K562 (cell line): ENCODE results near the gene DRGX. TPM values are rescaled to one million over a fixed set of nuclear protein-coding genes. Genes with fewer than 3 reads are reported as not detected.

Source experiments
- ATAC-seq: fragments of 200-7000 bp; cut with Tn5 transposase; 3 replicates; pipeline ENCODE4 v1.9.1; 2020; ENCODE audit warnings: moderate library complexity
- BruUV-seq: library from RNA; stranded (reverse); fragments of 400-500 nt; replicated peaks from 2 replicates; lab custom pipeline; 2021; lab: Mats Ljungman, UMichigan
- CTCF ChIA-PET: fragments of 300-600 bp; formaldehyde crosslinking; extraction: SDS; loops from one replicate; lab custom pipeline; 2021; ENCODE audit warnings: low intra/inter-chr PET ratio; lab: Yijun Ruan, JAX
- POLR2A ChIA-PET: fragments of 300-600, 350-650 bp; sonication (Branson Sonifier 250); formaldehyde crosslinking; extraction: SDS; loops from one replicate; lab custom pipeline; 2021; ENCODE audit warnings: antibody characterized with exemption, inconsistent platforms; lab: Yijun Ruan, JAX
- DNase-seq, 4 experiments: peaks; one replicate each; pipeline versions ENCODE4 v3.0.0 to v3.0.0-alpha.2; 2011 to 2018; ENCODE audit warnings: low spot score in 3 of 4, mixed read lengths in 3 of 4; ENCODE audit errors: extremely low read depth in 1 of 4
- FAIRE-seq: peaks from 2 replicates; lab custom pipeline; 2011; peaks lifted over from hg19 to GRCh38; lab: Jason Lieb, UNC
- H2AFZ ChIP-seq: 2 replicates; pipeline ENCODE4 v1.6.0; 2011; ENCODE audit warnings: low read depth, low read length, control low read depth, inconsistent platforms
- H3K27ac ChIP-seq: fragments of 200-600 bp; 3 replicates; pipeline ENCODE4 v1.8.0; 2011; ENCODE audit warnings: low read depth, mild to moderate bottlenecking, control low read depth, inconsistent platforms, low read length, moderate library complexity, mixed read lengths; ENCODE audit errors: extremely low read depth
- H3K27me3 ChIP-seq, 2 experiments: fragments of 300-600 bp in 1 of 2; 2 replicates in 1 of 2; 3 replicates in 1 of 2; pipeline versions ENCODE4 v1.6.0 to v1.8.0; 2011; ENCODE audit warnings: inconsistent platforms in 2 of 2, low read length in 2 of 2, mild to moderate bottlenecking in 1 of 2, mixed read lengths in 1 of 2, moderate library complexity in 1 of 2; ENCODE audit not compliant: control insufficient read depth in 2 of 2, insufficient read depth in 2 of 2
- H3K36me3 ChIP-seq: fragments of 300-600 bp; 3 replicates; pipeline ENCODE4 v1.8.0; 2011; ENCODE audit warnings: mild to moderate bottlenecking, low read length, inconsistent platforms; ENCODE audit not compliant: control insufficient read depth, insufficient read depth
- H3K4me1 ChIP-seq, 2 experiments: fragments of 200-600 bp in 1 of 2; replicated peaks in 1 of 2; 2 replicates in 1 of 2; 3 replicates in 1 of 2; pipeline versions ENCODE4 v1.5.1 to v1.8.0; 2011; ENCODE audit warnings: inconsistent platforms in 2 of 2, low read length in 2 of 2, mild to moderate bottlenecking in 1 of 2, mixed read lengths in 1 of 2, moderate library complexity in 1 of 2; ENCODE audit not compliant: control insufficient read depth in 2 of 2, insufficient read depth in 2 of 2
- H3K4me2 ChIP-seq: 2 replicates; pipeline ENCODE4 v1.6.1; 2011; ENCODE audit warnings: low read length, control low read depth, inconsistent platforms, mixed read lengths; ENCODE audit not compliant: insufficient read depth
- H3K4me3 ChIP-seq: fragments of 200-600 bp; sonication (generic), shearing (Covaris generic); 2 replicates; pipeline ENCODE4 v1.5.1; 2016; ENCODE audit warnings: control low read depth, inconsistent platforms
- H3K79me2 ChIP-seq: fragments of 200-600 bp; 3 replicates; pipeline ENCODE4 v1.8.0; 2011; ENCODE audit warnings: low read length, inconsistent platforms; ENCODE audit not compliant: control insufficient read depth, insufficient read depth
- H3K9ac ChIP-seq, 2 experiments: 2 replicates each; pipeline versions ENCODE4 v1.6.0 to v1.6.1; 2011; ENCODE audit warnings: low read depth in 2 of 2, low read length in 2 of 2, control low read depth in 1 of 2, inconsistent platforms in 1 of 2, mild to moderate bottlenecking in 1 of 2, mixed read lengths in 1 of 2; ENCODE audit not compliant: insufficient read depth in 1 of 2
- H3K9me1 ChIP-seq: one replicate; pipeline ENCODE4 v1.6.0; 2011; ENCODE audit warnings: inconsistent platforms, mild to moderate bottlenecking, low read length, moderate library complexity; ENCODE audit not compliant: control insufficient read depth, insufficient read depth
- H3K9me3 ChIP-seq: replicated peaks from 2 replicates; pipeline ENCODE4 v1.5.1; 2011; ENCODE audit warnings: low read depth, low read length, inconsistent platforms; ENCODE audit not compliant: control insufficient read depth, insufficient read depth
- H4K20me1 ChIP-seq: replicated peaks from 2 replicates; pipeline ENCODE4 v1.6.1; 2011; ENCODE audit warnings: low read length, inconsistent platforms, mixed read lengths; ENCODE audit not compliant: control insufficient read depth, insufficient read depth
- CTCFL ChIP-seq: IDR thresholded peaks from 2 replicates; pipeline ENCODE4 v1.6.1; 2011; ENCODE audit warnings: borderline replicate concordance, low read depth, mild to moderate bottlenecking, moderate library complexity, low read length; ENCODE audit not compliant: insufficient read depth, poor library complexity, severe bottlenecking
- EHMT2 ChIP-seq: fragments of 450-650 bp; IDR thresholded peaks from 2 replicates; pipeline ENCODE4 v1.6.1; 2018; ENCODE audit warnings: antibody characterized with exemption
- ELF4 ChIP-seq: fragments of 450-650 bp; formaldehyde crosslinking; IDR thresholded peaks from 2 replicates; pipeline ENCODE4 v1.4.0; 2022; ENCODE audit warnings: missing genetic modification characterization
- OTX1 ChIP-seq: fragments of 450-650 bp; formaldehyde crosslinking; IDR thresholded peaks from 2 replicates; pipeline ENCODE4 v1.4.0; 2022; ENCODE audit warnings: mild to moderate bottlenecking
- PREB ChIP-seq: sonication (generic); formaldehyde crosslinking; IDR thresholded peaks from 2 replicates; pipeline ENCODE4 v1.8.1; 2023; ENCODE audit warnings: mild to moderate bottlenecking, missing genetic modification reagents
- RAD21 ChIP-seq, 2 experiments: fragments of 250-450 bp in 1 of 2; fragments of 450-650 bp in 1 of 2; sonication (Bioruptor Pico) in 1 of 2; formaldehyde crosslinking in 1 of 2; IDR thresholded peaks in 1 of 2; conservative IDR thresholded peaks in 1 of 2; 2 replicates each; pipeline versions ENCODE4 v1.4.0 to v1.8.0; 2020 to 2022; ENCODE audit warnings: mild to moderate bottlenecking in 2 of 2, moderate library complexity in 1 of 2
- RBM39 ChIP-seq: fragments of 200-400 bp; formaldehyde crosslinking; optimal IDR thresholded peaks from 2 replicates; pipeline ENCODE3; 2018; ENCODE audit warnings: low read depth, low read length
- RCOR1 ChIP-seq, 2 experiments: IDR thresholded peaks; 2 replicates each; pipeline ENCODE4 v1.6.1; 2012; ENCODE audit warnings: low read depth in 2 of 2, low read length in 2 of 2, borderline replicate concordance in 1 of 2, improper control_type of control experiment in 1 of 2
- STAG1 ChIP-seq: sonication (generic); formaldehyde crosslinking; IDR thresholded peaks from 2 replicates; pipeline ENCODE4 v1.5.0; 2020; ENCODE audit warnings: missing genetic modification reagents, borderline replicate concordance
- YY1 ChIP-seq, 3 experiments: IDR thresholded peaks; 2 replicates each; pipeline ENCODE4 v1.6.1; 2011; ENCODE audit warnings: low read length in 2 of 3, mild to moderate bottlenecking in 2 of 3, moderate library complexity in 2 of 3, borderline replicate concordance in 1 of 3, control low read depth in 1 of 3, low read depth in 1 of 3; ENCODE audit not compliant: insufficient read depth in 3 of 3, insufficient replicate concordance in 2 of 3, control insufficient read depth in 1 of 3, insufficient read length in 1 of 3; ENCODE audit errors: extremely low read depth in 1 of 3
- ZNF316 ChIP-seq: fragments of 450-650 bp; IDR thresholded peaks from 2 replicates; pipeline ENCODE4 v1.6.1; 2016
- WGBS: fragments of 100-300 bp; shearing (Covaris generic); methylation state at CpG from one replicate; pipeline ENCODE4 v1.1.6; 2016; ENCODE audit warnings: low coverage, mixed read lengths; ENCODE audit not compliant: insufficient coverage; ENCODE audit errors: missing lambda C conversion rate; 5-methylcytosine and 5-hydroxymethylcytosine counted together
- in situ Hi-C: fragments of 300-500 bp; cut with MboI; formaldehyde crosslinking; loops from 4 replicates; pipeline ENCODE4 v1.15.0; 2018; ENCODE audit warnings: inconsistent platforms, mixed read lengths
- intact Hi-C: fragments of 100-400 bp; cut with micrococcal nuclease; formaldehyde crosslinking; loops from 2 replicates; pipeline ENCODE4 v1.14.2; 2022
- polyA plus RNA-seq, 8 experiments: library from polyadenylated mRNA; depleted of rRNA in 4 of 8; stranded (reverse) in 5 of 8; unstranded in 3 of 8; fragments of >200 nt; fragmentation: Nextera tagmentation in 2 of 8; fragmentation: Illumina TruSeq in 1 of 8; extraction: Ambion mirVana in 2 of 8; extraction: Trizol in 1 of 8; gene quantifications; 2 replicates each; pipeline versions ENCODE4 v1.2.1 to v1.2.3, GENCODE V29; 2011 to 2014; ENCODE audit warnings: inconsistent platforms in 1 of 8, missing spikeins in 1 of 8
- total RNA-seq, 7 experiments: library from RNA; depleted of rRNA in 6 of 7; stranded (reverse); fragments of >200 nt in 6 of 7; fragmentation: Illumina TruSeq in 2 of 7; extraction: Trizol in 2 of 7; gene quantifications; 2 replicates each; pipeline versions ENCODE4 v1.2.1 to v1.2.3, GENCODE V29; 2011 to 2021; ENCODE audit warnings: low replicate concordance in 1 of 7
- TF ChIP-seq, protein P1 (sequence below), 3 experiments: IDR thresholded peaks in 2 of 3; conservative IDR thresholded peaks in 1 of 3; 2 replicates each; pipeline ENCODE4 v1.5.1; 2011 to 2012; ENCODE audit warnings: low read length in 3 of 3, mild to moderate bottlenecking in 3 of 3, control low read depth in 2 of 3, improper control_type of control experiment in 1 of 3, inconsistent platforms in 1 of 3, low read depth in 1 of 3, mixed read lengths in 1 of 3, moderate library complexity in 1 of 3; ENCODE audit not compliant: insufficient read depth in 2 of 3
- TF ChIP-seq, protein P2 (sequence below): sonication (generic); formaldehyde crosslinking; IDR thresholded peaks from 2 replicates; pipeline ENCODE4 v1.8.0; 2022; ENCODE audit warnings: missing genetic modification reagents, mild to moderate bottlenecking, moderate library complexity, borderline replicate concordance

The DRGX gene
- total and polyA plus RNA-seq, 9 of the 15 experiments (the other 6 are each of a cell fraction or from before 2014, with no cell fraction given) = not detected

DNA sequence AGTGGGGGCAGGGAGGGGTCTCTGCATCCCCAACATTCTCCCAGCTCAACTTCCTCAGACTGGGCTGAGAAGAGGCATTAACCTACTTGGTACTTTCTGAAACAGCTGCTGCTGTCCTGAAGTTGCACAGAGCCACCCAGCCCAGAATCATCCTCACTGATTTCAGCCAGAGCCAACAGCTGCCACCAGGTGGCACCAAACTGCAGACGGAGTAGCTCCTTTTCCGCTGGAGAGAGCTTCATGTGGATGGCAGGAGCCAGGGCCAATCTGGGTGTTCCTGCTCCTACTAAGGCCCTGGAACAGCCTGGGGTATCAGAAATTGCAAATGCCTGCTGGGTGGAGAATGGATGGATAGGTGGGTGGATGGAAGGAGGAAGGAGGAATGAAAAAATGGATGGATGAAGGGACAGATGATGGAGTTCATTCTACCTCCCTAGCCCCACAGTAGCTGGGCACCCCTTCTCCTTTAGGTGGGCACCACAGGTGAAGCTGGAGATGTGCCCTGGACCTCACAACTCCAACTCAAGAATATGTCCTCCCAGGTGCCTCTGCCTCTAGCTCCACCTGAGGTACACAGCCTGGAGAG is 11.8 kb upstream of the DRGX start:
- POLR2A ChIA-PET = interaction anchor here (0.7 to 1.4 kb wide), 7 partner anchors 8 to 831 kb away, joined by 3 to 5 read pairs (median 3); no protein-coding TSS in a partner anchor
- H3K9ac ChIP-seq = no peak overlapping the region
- in situ Hi-C loops = no loop called here
- TF ChIP-seq EHMT2 = no peak
- peak in 1 of 2 experiments; percentile 65; a peak in 1 of 4 replicates for TF ChIP-seq RCOR1 (IDR thresholded peaks at IDR 0.05; ENCODE audit: borderline replicate concordance in 1 of 2, low read depth in 2 of 2, low read length in 2 of 2)
- TF ChIP-seq YY1 (IDR thresholded peaks at IDR 0.05; ENCODE audit: borderline replicate concordance in 1 of 3, control insufficient read depth in 1 of 3, extremely low read depth in 1 of 3, insufficient read depth in 3 of 3, insufficient read length in 1 of 3, insufficient replicate concordance in 2 of 3, low read depth in 1 of 3, low read length in 2 of 3) = peak in 1 of 3 experiments; percentile 34
- no peak for TF ChIP-seq PREB (CRISPR knock-in tag)
- no peak for TF ChIP-seq ZNF316
- peak; percentile 65 for TF ChIP-seq STAG1
- TF ChIP-seq, protein P1, sequence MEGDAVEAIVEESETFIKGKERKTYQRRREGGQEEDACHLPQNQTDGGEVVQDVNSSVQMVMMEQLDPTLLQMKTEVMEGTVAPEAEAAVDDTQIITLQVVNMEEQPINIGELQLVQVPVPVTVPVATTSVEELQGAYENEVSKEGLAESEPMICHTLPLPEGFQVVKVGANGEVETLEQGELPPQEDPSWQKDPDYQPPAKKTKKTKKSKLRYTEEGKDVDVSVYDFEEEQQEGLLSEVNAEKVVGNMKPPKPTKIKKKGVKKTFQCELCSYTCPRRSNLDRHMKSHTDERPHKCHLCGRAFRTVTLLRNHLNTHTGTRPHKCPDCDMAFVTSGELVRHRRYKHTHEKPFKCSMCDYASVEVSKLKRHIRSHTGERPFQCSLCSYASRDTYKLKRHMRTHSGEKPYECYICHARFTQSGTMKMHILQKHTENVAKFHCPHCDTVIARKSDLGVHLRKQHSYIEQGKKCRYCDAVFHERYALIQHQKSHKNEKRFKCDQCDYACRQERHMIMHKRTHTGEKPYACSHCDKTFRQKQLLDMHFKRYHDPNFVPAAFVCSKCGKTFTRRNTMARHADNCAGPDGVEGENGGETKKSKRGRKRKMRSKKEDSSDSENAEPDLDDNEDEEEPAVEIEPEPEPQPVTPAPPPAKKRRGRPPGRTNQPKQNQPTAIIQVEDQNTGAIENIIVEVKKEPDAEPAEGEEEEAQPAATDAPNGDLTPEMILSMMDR (IDR thresholded peaks at IDR 0.05 in 2 of 3, conservative IDR thresholded peaks at IDR 0.05 in 1 of 3; ENCODE audit: insufficient read depth in 2 of 3, low read depth in 1 of 3, low read length in 3 of 3) = peak; percentile 93 to 95 (median 94)
- 0 out of 2 replicates have a peak, but pooled peaks have one; percentile 16 for TF ChIP-seq ELF4
- TF ChIP-seq CTCFL = peak; percentile 73
- peak; percentile 59 for TF ChIP-seq RBM39
- TF ChIP-seq OTX1 = peak; percentile 37; the same call in 1 of the 2 replicates
- TF ChIP-seq, protein P2, sequence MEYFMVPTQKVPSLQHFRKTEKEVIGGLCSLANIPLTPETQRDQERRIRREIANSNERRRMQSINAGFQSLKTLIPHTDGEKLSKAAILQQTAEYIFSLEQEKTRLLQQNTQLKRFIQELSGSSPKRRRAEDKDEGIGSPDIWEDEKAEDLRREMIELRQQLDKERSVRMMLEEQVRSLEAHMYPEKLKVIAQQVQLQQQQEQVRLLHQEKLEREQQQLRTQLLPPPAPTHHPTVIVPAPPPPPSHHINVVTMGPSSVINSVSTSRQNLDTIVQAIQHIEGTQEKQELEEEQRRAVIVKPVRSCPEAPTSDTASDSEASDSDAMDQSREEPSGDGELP (CRISPR knock-in tag) = peak; percentile 50; the same call in 1 of the 2 replicates
- peak; percentile 84 to 94 for TF ChIP-seq RAD21 (CRISPR knock-in tag; conservative IDR thresholded peaks at IDR 0.05 in 1 of 2, IDR thresholded peaks at IDR 0.05 in 1 of 2)

More for the DNA sequence above, 11.8 kb upstream of the DRGX start:
- Histone ChIP-seq H3K4me1 (no peaks in the 10 kb centered on the region), H3K27me3 (peaks cover 4 to 46% of the 10 kb centered on the region in 2 experiments), H3K4me2 (no peak overlapping the region), H3K4me3 (no peak overlapping the region), H2AFZ (no peak overlapping the region), H3K36me3 (no peaks in the 10 kb centered on the region), H3K9me1 (no peaks in the 10 kb centered on the region), H3K79me2 (no peaks in the 10 kb centered on the region), H3K27ac (no peak overlapping the region), H4K20me1 (0 out of 2 replicates have a peak, but pooled peaks cover 3% of the 10 kb centered on the region), H3K9me3 (no peaks in the 10 kb centered on the region)
- ATAC-seq = peak; percentile 94
- no TSS peak for BruUV-seq
- CTCF ChIA-PET = interaction anchor here (0.6 to 3.2 kb wide), 5 partner anchors 103 to 426 kb away, joined by 3 to 23 read pairs (median 7); no protein-coding TSS in a partner anchor
- intact Hi-C loops = loop anchor here (1.0 to 5.0 kb wide), 4 partner anchors 105 to 425 kb away; no protein-coding TSS in a partner anchor
- 0% methylated on average over 2 of the region's 2 CpGs for WGBS
- DNase-seq = peak; percentile 81 to 85 (median 82)
- FAIRE-seq = peak; percentile 96
